ENCODE data around the gene ABCD1. TPM values are rescaled to one million over a fixed set of nuclear protein-coding genes. Genes with fewer than 3 reads are reported as not detected.
A peak's percentile ranks its signal among the peaks of the same experiment; 100 is the strongest.
"Not testable (repeated sequence)": the region's sequence is repeated elsewhere in the genome, so short reads cannot be mapped to it uniquely, and the experiment has no call there.

Gene ABCD1
- total RNA-seq, 1 experiment from 2014 or later = 1.9 TPM

DNA sequence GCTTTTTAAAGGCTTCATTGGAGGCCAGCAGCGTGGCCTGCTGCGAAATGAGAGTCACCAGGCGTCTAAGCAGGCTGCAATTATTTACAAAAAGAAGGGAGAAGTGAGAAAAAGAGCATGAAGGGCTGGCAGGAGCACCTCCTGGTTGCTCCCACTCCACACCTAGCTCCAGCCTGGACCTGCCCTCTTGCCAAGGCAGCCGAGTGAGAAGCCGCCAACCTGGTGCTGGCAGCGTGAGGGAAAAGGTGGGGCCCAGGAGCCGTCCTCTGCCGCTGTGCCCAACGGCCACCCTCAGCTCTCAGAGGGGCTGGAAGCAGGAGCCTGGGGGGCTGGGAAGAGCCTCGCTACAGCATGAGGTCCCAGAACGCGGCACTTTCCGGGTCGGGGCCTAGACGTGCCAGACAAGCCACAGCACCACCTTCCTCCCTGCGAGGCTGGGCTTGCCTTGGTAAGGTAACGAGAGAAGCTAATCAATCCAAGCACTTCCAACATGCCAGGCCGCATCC lies 20.6 kb upstream of the ABCD1 start:
- no peak overlapping the region for H3K4me2 ChIP-seq (ENCODE audit: low read depth, low read length, poor library complexity, severe bottlenecking)
- H3K9me3 ChIP-seq (ENCODE audit: low read length) = no peaks in the 10 kb centered on the region
- H3K27me3 ChIP-seq (ENCODE audit: low read length) = no peaks in the 10 kb centered on the region
- no peak overlapping the region for H3K9ac ChIP-seq (ENCODE audit: low read length)
- no peaks in the 10 kb centered on the region for H3K4me1 ChIP-seq (ENCODE audit: low read length)
- no peaks in the 10 kb centered on the region for H3K79me2 ChIP-seq (ENCODE audit: low read length)
- H2AFZ ChIP-seq (ENCODE audit: low read length) = no peak overlapping the region
- H3K27ac ChIP-seq (ENCODE audit: low read length) = no peak overlapping the region
- no peak overlapping the region for H3K4me3 ChIP-seq (ENCODE audit: low read length)
- H4K20me1 ChIP-seq (ENCODE audit: insufficient read depth, low read depth, low read length) = 0 out of 2 replicates have a peak, but pooled peaks cover 3% of the 10 kb centered on the region
- no peak for DNase-seq
- no peaks in the 10 kb centered on the region for H3K36me3 ChIP-seq (ENCODE audit: insufficient read depth, low read length)
- no peaks in the 10 kb centered on the region for H3K9me2 ChIP-seq (replicated peaks; ENCODE audit: insufficient read depth, low read length)

DNA sequence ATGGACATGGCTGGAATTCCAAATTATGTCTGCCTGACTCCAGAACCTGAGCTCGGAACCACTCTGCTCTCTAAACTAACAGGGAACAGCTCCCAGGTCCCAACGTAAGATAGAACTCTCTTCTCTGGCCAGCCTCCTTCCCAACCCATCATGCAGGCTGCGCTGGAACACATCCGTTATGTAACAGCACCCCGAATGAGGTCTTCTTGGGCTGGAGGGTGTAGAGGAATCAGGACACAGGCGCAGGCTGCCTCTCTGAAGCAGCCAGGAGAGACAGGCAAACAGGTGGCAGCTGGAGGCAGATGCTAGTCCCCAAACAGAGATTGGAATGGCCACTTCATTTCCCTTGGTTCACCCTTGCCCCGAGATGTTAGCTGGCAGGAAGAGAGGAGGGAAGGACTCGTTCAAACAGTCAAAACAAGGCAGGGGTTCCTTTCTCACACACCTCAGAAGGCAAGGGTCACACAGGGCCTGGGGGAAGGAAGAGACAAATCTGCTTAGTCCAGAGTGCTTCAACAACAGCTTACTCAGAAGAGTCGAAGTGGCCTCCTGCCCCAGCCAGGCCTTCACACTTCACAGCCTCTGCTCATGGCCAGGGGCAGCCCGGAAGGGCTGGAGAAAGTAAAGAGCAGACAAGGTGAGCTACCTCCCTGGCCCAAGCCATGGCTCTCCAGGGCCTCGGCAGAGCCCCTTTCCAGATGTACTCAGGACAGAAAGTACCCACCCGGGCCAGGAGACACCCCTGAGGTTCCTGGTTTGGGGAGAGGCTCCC lies 19.8 kb upstream of the ABCD1 start:
- not testable (repeated sequence) for H4K20me1 ChIP-seq (ENCODE audit: insufficient read depth, low read depth, low read length); H3K27me3 ChIP-seq (ENCODE audit: low read length); H3K27ac ChIP-seq (ENCODE audit: low read length); H3K9me2 ChIP-seq (replicated peaks; ENCODE audit: insufficient read depth, low read length); H3K9me3 ChIP-seq (ENCODE audit: low read length); H3K4me2 ChIP-seq (ENCODE audit: low read depth, low read length, poor library complexity, severe bottlenecking); H3K36me3 ChIP-seq (ENCODE audit: insufficient read depth, low read length); DNase-seq; H3K9ac ChIP-seq (ENCODE audit: low read length); H3K4me1 ChIP-seq (ENCODE audit: low read length); H3K4me3 ChIP-seq (ENCODE audit: low read length); H2AFZ ChIP-seq (ENCODE audit: low read length); H3K79me2 ChIP-seq (ENCODE audit: low read length)

DNA sequence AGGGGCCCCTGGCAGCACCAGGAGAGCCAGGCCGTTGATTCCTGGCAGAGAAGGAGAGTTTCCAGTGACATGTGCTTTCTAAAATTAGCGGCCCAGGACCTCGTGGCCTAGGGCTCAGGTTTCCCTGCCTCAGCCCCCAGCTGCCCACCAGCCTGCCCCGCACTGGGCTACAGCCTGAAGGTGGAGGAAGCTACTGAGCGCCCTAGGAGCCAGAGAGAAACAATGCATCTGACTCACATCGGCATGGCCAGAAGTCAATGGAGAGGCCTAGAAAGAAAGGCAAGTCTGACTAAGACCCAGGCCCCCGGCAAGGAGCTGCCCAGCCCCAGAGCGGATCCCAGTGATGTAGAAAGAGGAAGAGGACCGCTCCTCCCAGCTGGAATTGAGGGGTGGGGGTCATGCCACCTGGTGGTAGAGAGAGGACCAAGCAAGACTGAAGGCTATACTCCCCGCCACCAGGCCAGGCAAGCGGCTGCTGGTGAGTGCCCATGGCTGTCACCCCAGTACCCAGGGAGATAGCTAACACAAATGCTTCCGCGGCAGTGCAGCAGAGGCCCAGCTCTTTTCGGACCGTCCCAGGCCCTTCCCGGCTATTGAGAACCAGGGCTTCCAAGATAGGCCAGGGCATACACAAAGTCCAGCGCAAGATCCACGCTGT lies 19.1 kb upstream of the ABCD1 start:
- not testable (repeated sequence) for H3K9ac ChIP-seq (ENCODE audit: low read length); H3K4me1 ChIP-seq (ENCODE audit: low read length); DNase-seq; H3K4me3 ChIP-seq (ENCODE audit: low read length); H3K9me2 ChIP-seq (replicated peaks; ENCODE audit: insufficient read depth, low read length); H3K27ac ChIP-seq (ENCODE audit: low read length); H3K4me2 ChIP-seq (ENCODE audit: low read depth, low read length, poor library complexity, severe bottlenecking); H3K79me2 ChIP-seq (ENCODE audit: low read length); H4K20me1 ChIP-seq (ENCODE audit: insufficient read depth, low read depth, low read length); H3K36me3 ChIP-seq (ENCODE audit: insufficient read depth, low read length); H3K27me3 ChIP-seq (ENCODE audit: low read length); H3K9me3 ChIP-seq (ENCODE audit: low read length); H2AFZ ChIP-seq (ENCODE audit: low read length)

DNA sequence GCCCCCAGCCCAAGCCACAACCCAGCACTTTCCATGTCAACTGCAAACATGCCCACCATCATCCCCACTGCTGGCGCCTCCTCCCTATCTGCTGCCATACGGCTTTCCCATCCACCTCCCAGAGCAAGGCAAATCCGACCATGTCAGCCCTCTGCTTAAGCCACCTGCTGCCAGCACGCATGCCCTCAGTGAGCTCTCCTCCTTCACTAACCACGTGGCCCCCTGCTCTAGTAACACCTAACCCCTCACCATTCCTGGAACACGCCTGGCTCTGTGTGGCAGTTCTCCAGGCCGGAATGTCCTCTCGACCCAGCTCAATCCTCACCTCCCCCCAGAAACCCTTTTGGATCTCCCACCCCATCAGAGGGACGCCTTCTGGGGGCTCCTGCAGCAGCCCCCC lies 17.9 kb upstream of the ABCD1 start:
- Histone ChIP-seq H3K9ac (ENCODE audit: low read length) (no peak overlapping the region), H3K27ac (ENCODE audit: low read length) (no peak overlapping the region), H2AFZ (ENCODE audit: low read length) (no peak overlapping the region), H3K4me3 (ENCODE audit: low read length) (no peak overlapping the region), H3K36me3 (ENCODE audit: insufficient read depth, low read length) (no peaks in the 10 kb centered on the region), H3K79me2 (ENCODE audit: low read length) (no peaks in the 10 kb centered on the region), H3K9me3 (ENCODE audit: low read length) (no peaks in the 10 kb centered on the region), H3K4me1 (ENCODE audit: low read length) (no peaks in the 10 kb centered on the region), H3K9me2 (replicated peaks; ENCODE audit: insufficient read depth, low read length) (no peaks in the 10 kb centered on the region), H3K27me3 (ENCODE audit: low read length) (no peaks in the 10 kb centered on the region), H3K4me2 (ENCODE audit: low read depth, low read length, poor library complexity, severe bottlenecking) (no peak overlapping the region), H4K20me1 (ENCODE audit: insufficient read depth, low read depth, low read length) (0 out of 2 replicates have a peak, but pooled peaks cover 3% of the 10 kb centered on the region)
- no peak for DNase-seq

DNA sequence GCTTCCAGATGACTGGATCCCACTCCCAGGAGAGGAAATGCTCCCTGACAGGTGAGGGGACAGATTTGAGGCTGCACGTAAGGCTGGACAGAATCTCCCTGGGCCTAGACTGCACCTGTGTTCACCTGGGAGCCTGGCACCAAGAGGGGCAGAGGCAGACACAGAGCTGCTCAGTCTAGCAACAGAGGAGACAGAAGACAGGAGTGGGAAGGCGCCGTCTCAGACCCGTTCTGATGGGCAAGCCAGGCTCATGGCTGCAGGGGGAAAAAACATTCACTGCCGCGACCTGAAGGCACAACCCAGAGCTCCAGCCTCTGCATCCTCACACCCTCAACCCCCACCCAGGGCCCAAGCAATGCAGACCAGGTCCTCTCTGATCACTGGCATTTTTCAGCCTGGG lies 17.2 kb upstream of the ABCD1 start:
- no peaks in the 10 kb centered on the region for H3K79me2 ChIP-seq (ENCODE audit: low read length)
- no peaks in the 10 kb centered on the region for H3K4me1 ChIP-seq (ENCODE audit: low read length)
- H3K9ac ChIP-seq (ENCODE audit: low read length) = no peak overlapping the region
- no peak for DNase-seq
- 0 out of 2 replicates have a peak, but pooled peaks cover 3% of the 10 kb centered on the region for H4K20me1 ChIP-seq (ENCODE audit: insufficient read depth, low read depth, low read length)
- H2AFZ ChIP-seq (ENCODE audit: low read length) = no peak overlapping the region
- no peaks in the 10 kb centered on the region for H3K9me2 ChIP-seq (replicated peaks; ENCODE audit: insufficient read depth, low read length)
- H3K4me3 ChIP-seq (ENCODE audit: low read length) = no peak overlapping the region
- H3K4me2 ChIP-seq (ENCODE audit: low read depth, low read length, poor library complexity, severe bottlenecking) = no peak overlapping the region
- H3K36me3 ChIP-seq (ENCODE audit: insufficient read depth, low read length) = no peaks in the 10 kb centered on the region
- no peaks in the 10 kb centered on the region for H3K9me3 ChIP-seq (ENCODE audit: low read length)
- no peaks in the 10 kb centered on the region for H3K27me3 ChIP-seq (ENCODE audit: low read length)
- H3K27ac ChIP-seq (ENCODE audit: low read length) = no peak overlapping the region

DNA sequence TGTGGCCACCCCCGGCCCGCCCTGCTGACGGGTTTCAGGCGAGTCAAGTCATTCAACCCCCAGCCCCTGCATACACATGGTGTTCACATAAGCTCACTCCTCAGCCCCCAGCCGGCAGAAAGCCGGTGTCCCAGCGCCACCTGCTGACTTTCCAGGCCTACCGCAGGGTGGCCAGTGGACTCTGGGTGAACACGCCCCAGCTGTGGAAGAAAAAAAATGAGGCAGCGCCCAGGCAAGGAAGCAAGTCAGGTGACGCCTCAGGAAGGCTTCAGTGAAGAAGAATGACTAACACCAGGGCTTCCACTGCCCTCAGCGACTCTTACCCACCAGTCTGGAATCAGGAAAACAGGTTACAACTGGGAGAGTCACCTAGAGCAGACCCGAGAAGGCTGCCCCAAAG lies 16.2 kb upstream of the ABCD1 start:
- 0 out of 2 replicates have a peak, but pooled peaks cover 3% of the 10 kb centered on the region for H4K20me1 ChIP-seq (ENCODE audit: insufficient read depth, low read depth, low read length)

DNA sequence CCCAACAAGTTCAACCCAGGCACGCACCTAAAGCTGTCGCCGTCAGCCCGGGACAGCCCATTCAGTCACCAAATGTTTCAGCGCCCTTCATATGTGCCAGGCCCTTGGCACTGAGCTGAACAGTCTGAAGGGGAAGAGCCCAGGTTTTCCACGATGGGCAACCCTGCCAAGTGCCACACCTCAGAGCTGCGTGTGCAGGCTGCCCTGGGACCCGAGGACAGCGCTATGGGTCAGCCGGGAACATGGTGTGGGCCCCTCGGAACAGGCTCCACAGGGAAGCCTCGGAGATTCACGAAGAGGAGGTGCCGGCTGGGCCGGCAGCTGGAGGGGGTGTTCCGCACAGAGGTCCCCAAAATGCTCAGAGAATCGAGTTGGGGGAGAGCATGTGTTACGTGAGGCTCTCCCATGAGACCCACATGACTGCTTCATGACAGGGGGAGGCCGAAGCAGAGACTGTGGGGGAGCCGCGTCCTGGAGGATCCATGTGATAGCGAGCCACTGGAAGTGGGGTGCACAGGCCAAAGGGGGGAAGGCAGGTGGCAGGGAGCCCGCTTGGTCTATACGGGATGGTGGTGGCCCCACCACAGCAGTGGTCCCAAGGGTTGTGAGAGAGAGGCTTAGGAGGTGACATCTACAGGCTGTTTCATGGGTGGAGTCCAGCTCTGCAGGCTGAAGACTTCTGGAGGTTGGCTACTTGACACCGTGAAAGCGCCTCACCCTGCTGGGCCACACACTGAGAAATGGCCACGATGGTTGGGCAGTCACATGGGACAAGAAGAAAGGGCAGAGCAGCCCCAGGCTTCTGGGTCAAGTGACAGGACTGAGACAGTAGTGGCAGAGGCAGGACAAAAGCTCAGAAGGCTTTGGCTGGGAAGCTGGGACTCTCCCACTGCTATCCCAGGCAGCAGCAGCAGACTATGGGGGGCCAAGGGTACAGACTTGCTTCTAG lies 14.7 kb upstream of the ABCD1 start:
- H3K27ac ChIP-seq (ENCODE audit: low read length) = no peak overlapping the region
- no peaks in the 10 kb centered on the region; the same call in 1 of the 2 replicates for H3K36me3 ChIP-seq (ENCODE audit: insufficient read depth, low read length)
- no peaks in the 10 kb centered on the region for H3K27me3 ChIP-seq (ENCODE audit: low read length)
- no peaks in the 10 kb centered on the region for H3K79me2 ChIP-seq (ENCODE audit: low read length)
- H4K20me1 ChIP-seq (ENCODE audit: insufficient read depth, low read depth, low read length) = 0 out of 2 replicates have a peak, but pooled peaks cover 3% of the 10 kb centered on the region
- no peak overlapping the region for H3K4me3 ChIP-seq (ENCODE audit: low read length)
- no peak overlapping the region for H3K9ac ChIP-seq (ENCODE audit: low read length)
- no peaks in the 10 kb centered on the region for H3K9me2 ChIP-seq (replicated peaks; ENCODE audit: insufficient read depth, low read length)
- H3K9me3 ChIP-seq (ENCODE audit: low read length) = no peaks in the 10 kb centered on the region
- DNase-seq = no peak
- no peak overlapping the region for H3K4me2 ChIP-seq (ENCODE audit: low read depth, low read length, poor library complexity, severe bottlenecking)
- H2AFZ ChIP-seq (ENCODE audit: low read length) = no peak overlapping the region
- H3K4me1 ChIP-seq (ENCODE audit: low read length) = no peaks in the 10 kb centered on the region

More for the DNA sequence above, 16.2 kb upstream of the ABCD1 start:
- Histone ChIP-seq H3K9ac (ENCODE audit: low read length) (no peak overlapping the region), H3K9me2 (replicated peaks; ENCODE audit: insufficient read depth, low read length) (no peaks in the 10 kb centered on the region), H3K36me3 (ENCODE audit: insufficient read depth, low read length) (no peaks in the 10 kb centered on the region), H2AFZ (ENCODE audit: low read length) (no peak overlapping the region), H3K9me3 (ENCODE audit: low read length) (no peaks in the 10 kb centered on the region), H3K4me1 (ENCODE audit: low read length) (no peaks in the 10 kb centered on the region), H3K27ac (ENCODE audit: low read length) (no peak overlapping the region), H3K4me2 (ENCODE audit: low read depth, low read length, poor library complexity, severe bottlenecking) (no peak overlapping the region), H3K79me2 (ENCODE audit: low read length) (no peaks in the 10 kb centered on the region), H3K4me3 (ENCODE audit: low read length) (no peak overlapping the region), H3K27me3 (ENCODE audit: low read length) (no peaks in the 10 kb centered on the region)
- DNase-seq = peak; percentile 85
